LNCAP (cell line): ENCODE data around the gene SSH2.

Experiments
- TF ChIP-seq, protein P1 (sequence below): fragments of 450-650 bp; IDR thresholded peaks from 2 replicates; pipeline ENCODE4 v1.5.1; 2017; ENCODE audit warnings: mild to moderate bottlenecking

Gene SSH2

DNA sequence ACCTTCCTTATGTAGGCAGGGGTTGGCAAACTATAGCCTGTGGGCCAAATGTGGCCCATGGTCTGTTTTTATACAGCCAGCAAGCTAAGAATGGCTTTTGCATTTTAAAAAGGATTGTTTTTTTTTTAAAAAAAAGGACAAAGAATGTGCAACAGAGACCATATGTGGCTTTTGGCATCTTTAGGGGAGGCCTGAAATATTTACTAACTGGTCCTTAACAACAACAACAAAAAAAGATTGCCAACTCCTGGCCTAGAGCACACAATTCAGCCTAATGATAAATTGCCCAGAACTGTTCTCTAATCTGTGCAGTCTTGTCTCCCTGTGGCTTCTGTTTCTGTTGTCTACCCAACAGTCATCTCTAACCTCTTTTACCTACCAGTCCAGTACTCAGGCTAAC is 67.1 kb downstream of the SSH2 start:
- TF ChIP-seq, protein P1, sequence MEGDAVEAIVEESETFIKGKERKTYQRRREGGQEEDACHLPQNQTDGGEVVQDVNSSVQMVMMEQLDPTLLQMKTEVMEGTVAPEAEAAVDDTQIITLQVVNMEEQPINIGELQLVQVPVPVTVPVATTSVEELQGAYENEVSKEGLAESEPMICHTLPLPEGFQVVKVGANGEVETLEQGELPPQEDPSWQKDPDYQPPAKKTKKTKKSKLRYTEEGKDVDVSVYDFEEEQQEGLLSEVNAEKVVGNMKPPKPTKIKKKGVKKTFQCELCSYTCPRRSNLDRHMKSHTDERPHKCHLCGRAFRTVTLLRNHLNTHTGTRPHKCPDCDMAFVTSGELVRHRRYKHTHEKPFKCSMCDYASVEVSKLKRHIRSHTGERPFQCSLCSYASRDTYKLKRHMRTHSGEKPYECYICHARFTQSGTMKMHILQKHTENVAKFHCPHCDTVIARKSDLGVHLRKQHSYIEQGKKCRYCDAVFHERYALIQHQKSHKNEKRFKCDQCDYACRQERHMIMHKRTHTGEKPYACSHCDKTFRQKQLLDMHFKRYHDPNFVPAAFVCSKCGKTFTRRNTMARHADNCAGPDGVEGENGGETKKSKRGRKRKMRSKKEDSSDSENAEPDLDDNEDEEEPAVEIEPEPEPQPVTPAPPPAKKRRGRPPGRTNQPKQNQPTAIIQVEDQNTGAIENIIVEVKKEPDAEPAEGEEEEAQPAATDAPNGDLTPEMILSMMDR = no peak

DNA sequence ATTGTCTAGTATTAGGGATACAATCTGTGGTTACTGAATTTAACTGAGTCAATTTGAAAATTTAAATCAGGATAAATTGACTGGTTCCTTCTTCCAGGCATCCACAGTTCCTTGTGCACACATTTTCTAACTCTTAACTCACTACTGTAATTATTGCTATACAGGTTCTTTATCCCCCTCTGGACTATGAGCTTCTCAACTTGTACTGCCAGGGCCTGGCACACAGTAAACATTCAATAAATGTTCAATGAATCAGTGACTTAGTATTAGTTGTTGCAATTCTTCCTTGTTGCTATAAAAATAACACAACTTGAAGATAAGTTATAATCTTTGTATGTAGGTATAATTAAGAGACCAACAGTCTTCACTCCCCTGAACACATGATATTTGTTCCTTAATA is 67.9 kb downstream of the SSH2 start:
- TF ChIP-seq, protein P1 = no peak

DNA sequence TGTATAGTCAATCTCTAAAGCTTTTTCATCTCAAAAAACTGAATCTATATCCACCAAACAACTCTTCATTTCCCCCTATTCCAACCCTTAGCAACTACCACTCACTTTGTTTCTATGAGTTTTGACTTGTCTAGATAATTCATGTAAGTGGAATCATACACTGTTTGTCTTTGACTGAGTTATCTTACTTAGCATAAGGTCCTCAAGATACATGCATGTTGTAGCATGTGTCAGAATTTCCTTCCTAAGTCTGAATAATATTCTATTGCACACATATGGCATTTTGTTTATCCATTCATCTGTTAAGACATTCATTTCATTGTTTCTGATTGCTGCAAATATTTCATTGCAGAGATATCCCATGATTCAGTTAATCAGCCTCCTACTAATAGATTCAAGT is 72.2 kb downstream of the SSH2 start:
- TF ChIP-seq, protein P1 = no peak

DNA sequence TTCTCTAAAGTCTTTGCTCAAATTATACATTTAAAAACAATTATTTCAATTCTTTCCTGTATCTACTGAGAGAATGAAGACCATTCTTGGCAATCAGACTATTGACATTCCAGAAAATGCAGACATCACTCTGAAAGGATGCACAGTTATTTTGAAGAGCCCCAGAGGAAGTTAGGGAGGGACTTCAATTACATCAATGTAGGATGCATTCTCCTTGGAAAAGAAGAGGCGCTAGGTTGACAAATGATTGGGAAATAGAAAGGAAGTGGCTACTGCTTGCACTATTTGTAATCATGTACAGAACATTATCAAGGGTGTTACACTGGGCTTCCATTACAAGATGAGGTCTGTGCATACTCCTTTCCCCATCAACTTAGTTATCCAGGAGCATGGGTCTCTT is 74.3 kb downstream of the SSH2 start:
- TF ChIP-seq, protein P1 = no peak

DNA sequence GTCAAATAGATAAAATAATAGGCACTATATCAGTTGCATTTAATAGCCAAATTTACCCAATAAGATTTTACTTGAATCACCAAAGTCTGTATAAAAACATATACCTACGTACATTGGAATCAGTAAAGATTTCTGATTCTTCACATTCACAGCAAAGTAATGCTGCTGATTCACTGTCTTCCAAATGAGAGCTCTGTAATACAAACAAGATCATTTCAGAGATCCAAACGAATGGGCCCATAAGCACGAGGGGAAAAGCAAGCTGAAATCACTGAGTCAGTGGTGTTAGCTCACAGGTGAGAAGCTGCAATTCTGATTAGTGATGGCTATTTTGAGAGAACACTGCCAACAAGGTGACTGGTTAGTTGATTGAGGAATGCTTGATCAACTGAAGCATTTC is 81.3 kb downstream of the SSH2 start:
- TF ChIP-seq, protein P1 = no peak

DNA sequence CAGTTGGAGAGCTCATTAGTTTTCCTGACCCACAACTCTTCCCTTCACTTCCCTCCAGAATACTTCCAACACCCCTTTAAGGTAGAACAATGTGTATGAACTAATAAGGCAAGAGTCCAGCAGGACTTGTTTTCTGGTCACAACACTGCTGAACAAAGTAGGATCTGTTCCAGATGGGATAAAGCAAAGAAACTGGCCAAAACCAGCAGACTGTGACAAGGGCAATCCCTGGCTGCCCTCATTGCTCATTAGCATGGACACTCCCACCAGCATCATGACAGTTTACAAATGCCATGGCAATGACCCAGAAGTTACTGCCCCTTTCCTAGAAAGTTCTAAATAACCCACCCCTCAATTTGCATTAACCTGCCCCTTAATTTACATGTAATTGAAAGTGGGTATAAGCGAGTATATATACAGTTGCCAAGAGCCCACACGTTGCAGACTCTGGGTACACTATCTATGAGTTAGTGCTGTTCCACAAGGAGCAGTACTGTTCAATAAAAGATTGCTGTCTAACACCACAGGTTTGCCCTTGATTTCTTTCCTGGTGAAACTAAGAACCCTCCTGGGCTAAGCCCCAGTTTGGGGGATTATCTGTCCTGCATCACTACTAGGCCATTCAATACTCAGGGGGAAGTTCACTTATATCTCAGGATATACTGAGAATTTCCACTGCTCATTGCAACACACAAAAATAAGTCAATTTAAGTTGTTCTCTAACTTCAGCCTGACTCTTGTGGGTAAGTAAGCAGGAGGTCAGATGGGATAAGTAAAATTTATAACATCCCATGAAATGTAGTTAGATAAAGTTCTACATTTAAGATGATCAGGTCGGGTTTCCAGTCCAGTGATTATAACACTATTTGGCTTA is 82.3 kb downstream of the SSH2 start:
- TF ChIP-seq, protein P1 = no peak

DNA sequence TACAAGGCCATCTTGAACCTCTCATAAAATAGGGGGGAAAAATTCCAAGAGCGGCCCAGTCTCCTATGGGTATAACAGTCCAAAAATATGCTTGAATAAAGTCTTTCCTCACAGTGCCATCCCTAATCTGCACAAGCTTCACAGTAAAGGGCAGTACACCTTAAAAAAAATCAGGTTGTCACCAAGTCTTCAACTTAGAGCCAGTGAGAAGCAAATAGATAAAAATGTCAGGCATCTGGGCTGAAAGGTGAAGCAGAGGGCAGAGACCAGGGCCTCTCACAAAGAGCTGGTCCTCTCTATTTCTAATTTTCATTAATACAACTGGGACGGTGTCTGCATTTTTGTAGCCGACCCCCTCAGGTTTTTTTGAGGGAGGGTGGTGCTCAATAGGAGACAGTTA is 82.9 kb downstream of the SSH2 start:
- TF ChIP-seq, protein P1 = no peak
